SK-N-SH treated with all-trans-retinoic acid at 6 μM for 48 hours (cell line): ENCODE data around the gene PALMD.

Source experiments
- ATAC-seq: fragments of 200-7000 bp; cut with Tn5 transposase; 3 replicates; pipeline ENCODE4 v1.9.1; 2020; ENCODE audit warnings: mild to moderate bottlenecking, moderate library complexity
- ARNTL ChIP-seq: fragments of 450-650 bp; formaldehyde crosslinking; IDR thresholded peaks from 2 replicates; pipeline ENCODE4 v1.5.0; 2020; ENCODE audit warnings: low read depth, mild to moderate bottlenecking, moderate library complexity, borderline replicate concordance
- CSDC2 ChIP-seq: fragments of 250-450 bp; sonication (Bioruptor Pico); IDR thresholded peaks from 2 replicates; pipeline ENCODE4 v1.5.0; 2020; ENCODE audit warnings: mild to moderate bottlenecking, moderate library complexity
- ESRRG ChIP-seq: fragments of 250-450 bp; sonication (Bioruptor Pico); IDR thresholded peaks from 2 replicates; pipeline ENCODE4 v1.6.1; 2021; ENCODE audit warnings: mild to moderate bottlenecking
- GLIS3 ChIP-seq: fragments of 250-450 bp; sonication (Bioruptor Pico); IDR thresholded peaks from 2 replicates; pipeline ENCODE4 v1.5.0; 2020; ENCODE audit warnings: mild to moderate bottlenecking, moderate library complexity
- ISL1 ChIP-seq: fragments of 250-450 bp; sonication (Bioruptor Pico); IDR thresholded peaks from 2 replicates; pipeline ENCODE4 v2.1.2; 2022; ENCODE audit warnings: mild to moderate bottlenecking, moderate library complexity
- OSR1 ChIP-seq: fragments of 250-450 bp; sonication (Bioruptor Pico); IDR thresholded peaks from 2 replicates; pipeline ENCODE4 v1.8.0; 2022; ENCODE audit warnings: moderate library complexity, mild to moderate bottlenecking, inconsistent platforms
- POU6F1 ChIP-seq: fragments of 250-450 bp; sonication (Bioruptor Pico); IDR thresholded peaks from 2 replicates; pipeline ENCODE4 v1.8.0; 2021; ENCODE audit warnings: low read depth, mild to moderate bottlenecking, moderate library complexity, borderline replicate concordance
- RARB ChIP-seq: fragments of 250-450 bp; sonication (Bioruptor Pico); IDR thresholded peaks from 2 replicates; pipeline ENCODE4 v1.8.0; 2021; ENCODE audit warnings: mild to moderate bottlenecking, moderate library complexity
- SNAI2 ChIP-seq: fragments of 250-450 bp; sonication (Bioruptor Pico); IDR thresholded peaks from 2 replicates; pipeline ENCODE4 v1.5.0; 2020; ENCODE audit warnings: mild to moderate bottlenecking, moderate library complexity
- TCF4 ChIP-seq: fragments of 250-450 bp; sonication (Bioruptor Pico); IDR thresholded peaks from 2 replicates; pipeline ENCODE4 v1.8.0; 2021; ENCODE audit warnings: mild to moderate bottlenecking, moderate library complexity, borderline replicate concordance
- TOX ChIP-seq: fragments of 250-450 bp; sonication (Bioruptor Pico); IDR thresholded peaks from 2 replicates; pipeline ENCODE4 v1.8.0; 2021; ENCODE audit warnings: mild to moderate bottlenecking, moderate library complexity, borderline replicate concordance
- TSHZ2 ChIP-seq: fragments of 250-450 bp; sonication (Bioruptor Pico); IDR thresholded peaks from 2 replicates; pipeline ENCODE4 v1.5.0; 2020; ENCODE audit warnings: mild to moderate bottlenecking, moderate library complexity
- ZC3H10 ChIP-seq: fragments of 250-450 bp; sonication (Bioruptor Pico); IDR thresholded peaks from 2 replicates; pipeline ENCODE4 v1.5.1; 2021; ENCODE audit warnings: mild to moderate bottlenecking, moderate library complexity
- ZFP3 ChIP-seq: fragments of 250-450 bp; sonication (Bioruptor Pico); IDR thresholded peaks from 2 replicates; pipeline ENCODE4 v1.5.0; 2020; ENCODE audit warnings: mild to moderate bottlenecking, moderate library complexity
- ZFP30 ChIP-seq: fragments of 450-650 bp; formaldehyde crosslinking; IDR thresholded peaks from 2 replicates; pipeline ENCODE4 v1.5.0; 2022; ENCODE audit warnings: mild to moderate bottlenecking, moderate library complexity
- ZNF565 ChIP-seq: fragments of 450-650 bp; formaldehyde crosslinking; conservative IDR thresholded peaks from 2 replicates; pipeline ENCODE4 v1.5.0; 2020; ENCODE audit warnings: low read depth, mild to moderate bottlenecking, moderate library complexity
- ZNF70 ChIP-seq: fragments of 450-650 bp; formaldehyde crosslinking; IDR thresholded peaks from 2 replicates; pipeline ENCODE4 v1.5.0; 2020; ENCODE audit warnings: mild to moderate bottlenecking, moderate library complexity
- ZNF8 ChIP-seq: fragments of 450-650 bp; formaldehyde crosslinking; IDR thresholded peaks from 2 replicates; pipeline ENCODE4 v1.5.0; 2020; ENCODE audit warnings: mild to moderate bottlenecking, moderate library complexity
- TF ChIP-seq, protein P1 (sequence below): fragments of 250-450 bp; sonication (Bioruptor Pico); IDR thresholded peaks from 2 replicates; pipeline ENCODE4 v1.5.1; 2021; ENCODE audit warnings: mild to moderate bottlenecking, moderate library complexity

The PALMD gene

GRCh38 chr1:99614728-99615127 lies 31.2 kb upstream of the PALMD start:
- TF ChIP-seq ZFP3 (CRISPR knock-in tag) (no peak), ESRRG (CRISPR knock-in tag) (no peak), ZNF8 (CRISPR knock-in tag) (no peak), GLIS3 (CRISPR knock-in tag) (no peak), ZNF70 (CRISPR knock-in tag) (no peak), POU6F1 (CRISPR knock-in tag) (no peak), TSHZ2 (no peak), ZFP30 (CRISPR knock-in tag) (no peak), ZNF565 (CRISPR knock-in tag) (no peak), TOX (CRISPR knock-in tag) (no peak), ZC3H10 (CRISPR knock-in tag) (no peak), OSR1 (no peak), SNAI2 (no peak), TCF4 (CRISPR knock-in tag) (no peak)
- TF ChIP-seq, protein P1, sequence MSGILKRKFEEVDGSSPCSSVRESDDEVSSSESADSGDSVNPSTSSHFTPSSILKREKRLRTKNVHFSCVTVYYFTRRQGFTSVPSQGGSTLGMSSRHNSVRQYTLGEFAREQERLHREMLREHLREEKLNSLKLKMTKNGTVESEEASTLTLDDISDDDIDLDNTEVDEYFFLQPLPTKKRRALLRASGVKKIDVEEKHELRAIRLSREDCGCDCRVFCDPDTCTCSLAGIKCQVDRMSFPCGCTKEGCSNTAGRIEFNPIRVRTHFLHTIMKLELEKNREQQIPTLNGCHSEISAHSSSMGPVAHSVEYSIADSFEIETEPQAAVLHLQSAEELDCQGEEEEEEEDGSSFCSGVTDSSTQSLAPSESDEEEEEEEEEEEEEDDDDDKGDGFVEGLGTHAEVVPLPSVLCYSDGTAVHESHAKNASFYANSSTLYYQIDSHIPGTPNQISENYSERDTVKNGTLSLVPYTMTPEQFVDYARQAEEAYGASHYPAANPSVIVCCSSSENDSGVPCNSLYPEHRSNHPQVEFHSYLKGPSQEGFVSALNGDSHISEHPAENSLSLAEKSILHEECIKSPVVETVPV (CRISPR knock-in tag): no peak
- ATAC-seq: no peak

DNA sequence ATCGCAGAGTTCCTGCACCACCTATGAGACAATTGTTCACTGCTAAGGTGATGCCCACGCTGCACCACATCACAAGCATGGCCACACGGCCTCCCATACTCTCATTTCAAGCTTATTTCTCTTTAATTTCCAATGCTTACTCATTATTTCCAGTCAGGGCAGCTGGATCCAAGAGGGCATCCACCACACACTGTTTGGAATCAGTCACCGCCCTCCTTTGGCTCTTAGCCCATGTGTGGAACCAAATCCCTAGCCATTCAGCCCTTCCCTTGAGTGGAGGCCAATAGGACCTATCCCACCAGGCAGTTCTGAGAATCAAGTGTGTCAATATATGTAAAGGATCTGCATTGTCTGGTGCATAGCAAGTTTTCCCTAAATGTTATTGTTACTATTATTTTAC lies 26.3 kb upstream of the PALMD start:
- TF ChIP-seq ISL1 (no peak), ESRRG (CRISPR knock-in tag) (no peak), RARB (CRISPR knock-in tag) (no peak), TOX (CRISPR knock-in tag) (no peak), ZFP30 (CRISPR knock-in tag) (no peak), SNAI2 (no peak), ZC3H10 (CRISPR knock-in tag) (no peak), POU6F1 (CRISPR knock-in tag) (no peak), CSDC2 (no peak), TSHZ2 (no peak), OSR1 (no peak), ZNF565 (CRISPR knock-in tag) (no peak), ARNTL (CRISPR knock-in tag) (no peak), ZNF8 (CRISPR knock-in tag) (no peak), ZFP3 (CRISPR knock-in tag) (no peak), GLIS3 (CRISPR knock-in tag) (no peak)
- TF ChIP-seq, protein P1 (CRISPR knock-in tag): no peak
- TF ChIP-seq, all 23 proteins: peak for 0
- ATAC-seq: no peak
